GM21529 (cell line): ENCODE data around the gene LPP.

Experiments used
- ATAC-seq: cut with Tn5 transposase; IDR thresholded peaks from one replicate; pipeline ENCODE4 v1.9.1; 2021; ENCODE audit not compliant: unreplicated experiment

LPP gene

DNA sequence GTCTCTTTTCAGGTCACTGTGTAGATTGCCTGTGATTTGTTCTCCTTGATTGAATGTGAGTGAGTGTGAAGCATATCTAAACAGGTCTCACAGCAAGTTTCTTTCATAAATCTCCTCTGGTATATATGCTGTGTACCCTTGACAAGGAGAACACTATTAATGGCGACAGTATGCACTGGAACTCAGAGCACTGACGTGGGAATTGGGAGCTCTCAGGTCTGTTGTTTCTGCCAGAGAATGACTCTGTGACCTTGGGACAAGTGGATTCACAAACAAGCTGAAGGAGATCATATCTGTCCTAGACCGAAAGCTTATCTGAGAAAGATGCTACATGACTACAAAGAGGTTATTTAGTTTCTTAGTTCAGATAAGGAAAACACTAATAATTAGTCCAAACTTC lies 691.6 kb downstream of the LPP start:
- ATAC-seq: no peak

- no peak for ATAC-seq
Measured at GRCh38 chr3:188848947-188849346, 695.0 kb downstream of the LPP start.

- no peak for ATAC-seq
Measured at GRCh38 chr3:188853856-188854771, 700.2 kb downstream of the LPP start.

GRCh38 chr3:188854772-188855149 lies 700.8 kb downstream of the LPP start:
- ATAC-seq: no peak

GRCh38 chr3:188855675-188856074 lies 701.7 kb downstream of the LPP start:
- no peak for ATAC-seq

DNA sequence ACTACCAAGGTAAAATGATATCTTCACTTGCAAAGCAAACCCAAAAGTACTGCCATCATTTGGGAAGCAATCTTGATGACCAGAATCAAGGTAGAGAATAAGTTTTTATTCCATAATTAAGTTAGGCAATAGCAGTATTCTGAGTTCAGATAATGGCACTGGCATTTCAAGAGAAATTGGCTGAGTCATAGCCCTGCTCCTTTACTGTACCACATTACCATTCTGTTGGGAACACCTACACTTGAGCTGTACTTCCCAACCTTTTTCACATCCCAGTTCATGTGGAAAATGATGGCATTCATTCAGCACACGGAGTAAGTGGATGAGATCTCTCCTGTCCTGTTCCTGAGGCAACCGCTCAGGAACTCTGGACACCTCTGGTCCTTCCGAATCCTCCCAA lies 706.2 kb downstream of the LPP start:
- no peak for ATAC-seq

GRCh38 chr3:188861842-188862744 lies 708.1 kb downstream of the LPP start:
- no peak for ATAC-seq

GRCh38 chr3:188863999-188864406 lies 710.0 kb downstream of the LPP start:
- ATAC-seq: no peak

DNA sequence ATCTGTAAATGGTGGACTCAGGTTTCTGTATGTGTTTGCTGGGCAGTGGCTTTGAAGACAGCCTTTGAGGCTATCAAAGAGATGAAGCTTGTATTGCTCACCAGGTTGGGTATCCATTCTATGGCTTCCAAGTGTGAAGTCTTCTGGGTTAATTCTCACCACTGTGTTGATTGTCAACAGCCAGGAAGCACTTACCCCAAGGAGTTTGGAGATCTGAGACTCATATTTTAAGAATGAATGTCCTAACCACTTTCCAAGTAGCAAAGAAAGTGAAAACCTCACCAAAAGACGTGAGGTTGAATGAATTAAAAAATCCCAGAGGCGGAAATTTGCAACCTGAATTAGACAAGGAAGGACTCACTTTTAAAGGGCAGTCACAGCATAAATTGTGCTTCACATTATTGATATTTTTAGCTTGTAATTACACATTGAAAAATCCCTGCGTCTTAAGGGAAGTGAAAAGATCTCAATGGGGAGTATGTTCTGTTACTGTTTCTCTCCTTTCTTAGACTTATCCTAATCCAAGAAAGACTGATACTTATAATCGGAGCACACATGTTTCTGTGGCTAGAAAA lies 713.8 kb downstream of the LPP start:
- ATAC-seq: no peak

GRCh38 chr3:188868803-188869202 lies 714.8 kb downstream of the LPP start:
- no peak for ATAC-seq

DNA sequence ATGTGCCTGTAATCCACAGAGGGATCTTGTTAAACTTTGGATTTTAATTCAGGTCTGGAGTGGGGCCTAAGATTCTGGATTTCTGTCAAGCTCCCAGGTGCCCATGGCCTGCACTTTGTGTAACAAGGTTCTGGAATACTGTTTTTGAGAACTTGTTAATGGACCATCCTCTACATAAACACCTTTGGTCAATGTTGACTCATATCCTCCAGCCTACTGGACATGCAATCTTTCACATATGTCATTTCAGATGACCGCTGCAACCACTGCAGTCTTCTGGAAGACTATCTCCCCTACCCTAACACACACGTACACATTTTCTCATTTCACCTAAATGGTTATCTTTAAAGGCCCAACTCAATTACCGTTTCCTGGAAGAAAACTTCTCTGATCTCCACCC lies 715.7 kb downstream of the LPP start:
- no peak for ATAC-seq

GRCh38 chr3:188870431-188870830 lies 716.5 kb downstream of the LPP start:
- ATAC-seq: no peak

- no peak for ATAC-seq
Measured at GRCh38 chr3:188874576-188874975, 720.6 kb downstream of the LPP start.

DNA sequence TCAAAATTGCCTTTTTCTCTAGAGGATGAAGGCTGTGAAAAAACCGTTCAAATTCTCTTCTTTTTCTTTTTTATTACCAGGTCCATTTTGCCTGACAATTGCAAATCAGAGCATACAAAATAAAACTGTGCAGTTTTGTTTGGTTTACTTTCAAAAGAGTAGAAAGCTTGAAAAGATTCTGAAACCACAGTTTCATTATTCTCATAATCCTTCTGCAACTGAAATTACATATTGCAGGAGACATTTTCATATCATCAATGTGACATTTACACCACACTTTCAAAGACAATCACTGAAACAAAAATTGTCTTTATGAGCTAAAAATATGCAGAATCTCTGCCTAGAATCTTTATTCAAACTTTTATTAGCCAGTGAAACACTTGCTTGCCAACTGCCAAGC lies 721.5 kb downstream of the LPP start:
- no peak for ATAC-seq

GRCh38 chr3:188876370-188876769 lies 722.4 kb downstream of the LPP start:
- ATAC-seq: no peak

- no peak for ATAC-seq
Measured at GRCh38 chr3:188877381-188877780, 723.4 kb downstream of the LPP start.

GRCh38 chr3:188878076-188878475 lies 724.1 kb downstream of the LPP start:
- no peak for ATAC-seq

DNA sequence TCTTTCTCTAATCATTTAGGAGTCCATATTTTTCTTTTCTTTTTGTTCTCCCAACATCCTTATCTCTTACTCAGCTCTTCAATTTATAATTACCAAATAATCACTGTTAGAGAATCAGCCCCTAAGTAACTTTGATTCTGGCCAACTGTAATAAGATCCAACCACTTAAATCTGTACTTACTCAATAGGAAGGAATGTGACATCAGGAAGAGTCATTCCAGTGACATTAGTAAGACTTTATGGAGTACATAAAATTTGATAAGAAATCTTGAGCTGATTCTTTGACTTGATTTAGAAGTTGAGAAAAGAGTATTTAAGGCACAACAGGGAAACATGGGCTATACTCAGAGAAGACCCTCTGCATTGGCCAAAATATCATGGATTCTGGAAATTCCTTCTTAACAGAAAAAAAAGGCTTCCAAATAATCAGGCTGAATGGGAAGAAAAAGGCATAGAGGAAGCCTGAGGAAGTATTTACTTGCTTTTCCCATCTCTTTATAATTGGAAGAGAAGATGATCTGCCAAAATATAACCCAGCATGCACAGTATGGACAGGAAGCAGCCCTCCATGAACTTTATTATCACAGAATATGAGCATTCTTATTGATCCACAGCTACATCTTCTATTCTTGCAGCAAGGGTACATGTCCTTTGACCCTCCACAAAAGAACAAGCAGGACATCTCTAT lies 728.1 kb downstream of the LPP start:
- ATAC-seq: no peak

DNA sequence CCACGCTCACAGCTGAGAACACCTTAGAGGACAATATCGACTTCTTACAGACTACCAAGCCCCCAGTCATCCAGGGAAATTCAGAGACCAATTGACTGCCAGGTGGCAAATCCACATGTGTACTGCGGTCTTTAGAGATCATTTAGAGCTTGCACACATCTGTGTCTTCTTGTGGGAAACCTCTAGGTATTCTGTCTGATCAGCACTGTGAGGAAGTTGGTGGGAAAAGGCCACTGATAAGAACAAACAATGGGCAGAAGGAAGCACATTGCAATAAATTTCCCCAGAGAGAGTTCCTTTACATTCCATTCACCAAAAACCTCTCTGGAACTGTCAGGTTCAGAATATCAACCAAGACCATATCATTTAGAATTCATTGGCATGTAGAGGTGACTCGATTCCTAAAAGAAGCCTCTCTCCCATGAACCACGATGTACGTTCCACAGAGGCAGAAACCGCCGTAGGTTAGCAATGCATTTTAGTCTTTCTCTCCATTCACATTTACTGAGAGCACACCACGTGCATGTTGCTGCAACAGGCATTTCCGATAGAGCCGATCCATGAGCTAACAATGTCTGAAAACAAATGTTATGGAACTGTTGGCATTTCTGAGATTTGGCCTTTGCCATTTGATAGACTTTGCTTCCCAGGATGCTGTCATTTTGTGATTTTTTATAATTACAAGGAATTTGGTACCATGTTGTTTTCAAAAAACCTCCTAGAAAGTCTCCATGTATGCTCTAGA lies 730.5 kb downstream of the LPP start:
- no peak for ATAC-seq

DNA sequence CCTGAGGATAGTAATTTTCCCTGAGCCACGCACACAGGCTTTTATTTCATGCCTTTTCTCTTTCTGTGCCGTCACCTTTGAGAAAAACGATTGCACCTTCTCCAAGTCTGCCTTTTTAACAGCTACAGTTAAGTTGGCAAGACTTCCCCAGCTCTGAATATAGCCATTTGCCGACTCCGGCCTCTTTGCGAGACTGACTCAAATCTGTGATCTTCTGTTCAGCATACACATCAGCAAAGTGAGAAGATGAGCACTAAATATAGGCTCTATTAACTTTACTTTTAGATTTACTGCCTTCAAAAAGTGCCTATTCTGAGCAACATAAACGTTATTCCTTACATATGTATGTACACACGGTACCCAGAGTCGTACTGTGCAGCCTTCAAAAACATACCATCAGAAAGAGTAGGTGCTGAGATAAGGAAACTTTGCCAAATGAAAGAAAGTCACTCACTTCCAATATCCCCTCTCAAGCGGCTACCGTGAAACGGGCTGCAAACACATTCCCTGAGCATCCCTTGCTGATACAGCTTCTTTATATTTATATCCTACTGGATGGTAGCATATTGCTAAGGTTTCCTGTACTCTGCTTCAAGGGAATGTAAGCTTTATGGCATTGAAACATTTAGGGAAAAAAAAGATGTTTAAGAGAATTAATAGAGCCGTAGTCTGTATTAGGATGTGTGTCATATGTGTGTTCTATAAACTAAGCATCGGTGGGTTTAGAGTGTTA lies 734.5 kb downstream of the LPP start:
- no peak for ATAC-seq
